ENCODE measurements around the gene LINGO3.

DNA sequence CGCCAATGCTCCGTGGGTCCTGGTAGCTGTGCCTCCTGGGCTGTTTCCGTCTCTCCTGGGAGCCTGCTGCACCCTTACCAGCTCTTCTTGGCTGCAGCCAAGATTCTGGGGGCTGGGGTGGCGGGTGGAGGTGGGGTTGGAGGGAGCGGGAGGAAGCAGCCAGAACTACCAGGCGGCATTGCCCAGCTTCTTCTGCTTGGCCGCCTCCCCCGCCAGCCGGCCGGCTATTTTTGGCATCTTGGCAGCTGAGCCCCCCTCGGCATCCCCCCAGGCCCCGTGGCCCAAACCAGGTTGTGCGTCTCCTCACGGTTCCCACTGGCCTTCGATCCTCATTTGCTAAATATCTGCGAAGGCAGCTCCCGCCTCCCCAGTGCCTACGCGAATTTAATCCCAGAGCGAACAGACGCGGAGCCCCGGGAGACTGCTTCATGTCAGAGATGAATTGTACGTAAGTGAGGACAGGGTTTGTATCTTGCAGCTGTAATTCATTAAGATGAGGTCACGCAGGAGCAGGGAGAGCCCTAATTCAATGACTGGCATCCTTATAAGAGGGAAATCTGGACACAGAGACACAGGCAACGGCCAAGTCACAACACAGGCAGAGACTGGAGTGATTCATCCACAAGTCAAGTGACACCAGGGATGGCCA, 13.1 kb downstream of the LINGO3 start:
- no peak for TF ChIP-seq POLR2A (IDR thresholded peaks at IDR 0.05)
- TF ChIP-seq, protein P1, sequence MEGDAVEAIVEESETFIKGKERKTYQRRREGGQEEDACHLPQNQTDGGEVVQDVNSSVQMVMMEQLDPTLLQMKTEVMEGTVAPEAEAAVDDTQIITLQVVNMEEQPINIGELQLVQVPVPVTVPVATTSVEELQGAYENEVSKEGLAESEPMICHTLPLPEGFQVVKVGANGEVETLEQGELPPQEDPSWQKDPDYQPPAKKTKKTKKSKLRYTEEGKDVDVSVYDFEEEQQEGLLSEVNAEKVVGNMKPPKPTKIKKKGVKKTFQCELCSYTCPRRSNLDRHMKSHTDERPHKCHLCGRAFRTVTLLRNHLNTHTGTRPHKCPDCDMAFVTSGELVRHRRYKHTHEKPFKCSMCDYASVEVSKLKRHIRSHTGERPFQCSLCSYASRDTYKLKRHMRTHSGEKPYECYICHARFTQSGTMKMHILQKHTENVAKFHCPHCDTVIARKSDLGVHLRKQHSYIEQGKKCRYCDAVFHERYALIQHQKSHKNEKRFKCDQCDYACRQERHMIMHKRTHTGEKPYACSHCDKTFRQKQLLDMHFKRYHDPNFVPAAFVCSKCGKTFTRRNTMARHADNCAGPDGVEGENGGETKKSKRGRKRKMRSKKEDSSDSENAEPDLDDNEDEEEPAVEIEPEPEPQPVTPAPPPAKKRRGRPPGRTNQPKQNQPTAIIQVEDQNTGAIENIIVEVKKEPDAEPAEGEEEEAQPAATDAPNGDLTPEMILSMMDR (IDR thresholded peaks at IDR 0.05), result no peak
- no peak for TF ChIP-seq EP300 (IDR thresholded peaks at IDR 0.05)
- TF ChIP-seq POLR2AphosphoS5 (IDR thresholded peaks at IDR 0.05), result no peak
